ENCODE data around the gene SRSF10.

GRCh38 chr1:23977854-23978191 lies 2.3 kb downstream of the SRSF10 start:
- TF ChIP-seq TAF1 (IDR thresholded peaks at IDR 0.05; ENCODE audit: low read depth, low read length) (no peak), POLR2A (IDR thresholded peaks at IDR 0.05; ENCODE audit: low read depth, low read length) (no peak), POLR2AphosphoS5 (IDR thresholded peaks at IDR 0.05; ENCODE audit: low read depth, low read length) (no peak), SPI1 (IDR thresholded peaks at IDR 0.05; ENCODE audit: low read depth, low read length) (no peak), PAX5 (IDR thresholded peaks at IDR 0.05; ENCODE audit: insufficient read depth, low read length, severe bottlenecking) (no peak), POU2F2 (IDR thresholded peaks at IDR 0.05; ENCODE audit: low read depth, low read length) (no peak)

All from GM12891 (cell line).